GM21381 (cell line): Measurements from ENCODE around the gene ZKSCAN5.
"Not testable (repeated sequence)": the region's sequence is repeated elsewhere in the genome, so short reads cannot be mapped to it uniquely, and the experiment has no call there.

Experiments used
- ATAC-seq: cut with Tn5 transposase; IDR thresholded peaks from one replicate; pipeline ENCODE4 v1.9.1; 2021; ENCODE audit warnings: mild to moderate bottlenecking, moderate library complexity; ENCODE audit not compliant: unreplicated experiment

Gene ZKSCAN5

DNA sequence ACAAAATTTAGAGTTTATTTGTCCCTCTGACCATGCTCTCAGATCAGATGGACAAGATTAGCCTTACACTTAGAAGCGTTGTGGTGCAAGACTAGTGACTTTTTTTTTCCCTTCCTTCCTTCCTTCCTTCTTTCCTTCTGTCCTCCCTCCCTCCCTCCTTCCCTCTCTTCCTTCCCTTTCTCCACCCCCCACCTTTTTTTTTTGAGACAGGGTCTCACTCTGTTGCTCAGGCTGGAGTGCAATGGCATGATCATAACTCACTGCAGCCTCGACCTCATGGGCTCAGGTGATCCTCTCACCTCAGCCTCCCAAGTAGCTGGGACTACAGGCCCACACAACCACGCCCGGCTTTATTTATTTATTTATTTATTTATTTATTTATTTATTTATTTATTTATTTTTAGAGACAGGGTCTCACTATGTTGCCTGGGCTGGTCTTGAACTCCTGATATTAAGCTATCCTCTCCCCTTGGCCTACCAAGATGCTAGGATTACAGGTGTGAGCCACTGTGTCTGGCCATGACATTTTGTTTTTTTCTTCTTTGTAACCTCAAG is 76.4 kb downstream of the ZKSCAN5 start:
- not testable (repeated sequence) for ATAC-seq
